K562 (cell line): ENCODE results near the gene ADGRG1. TPM values are rescaled to one million over a fixed set of nuclear protein-coding genes. Genes with fewer than 3 reads are reported as not detected.

Experiments
- ETV5 ChIP-seq: sonication (generic); formaldehyde crosslinking; IDR thresholded peaks from 2 replicates; pipeline ENCODE4 v1.4.0; 2020; ENCODE audit warnings: low read depth, mild to moderate bottlenecking, missing genetic modification reagents
- FOXP1 ChIP-seq: sonication (generic); formaldehyde crosslinking; IDR thresholded peaks from 2 replicates; pipeline ENCODE4 v1.8.0; 2022; ENCODE audit warnings: mild to moderate bottlenecking, missing genetic modification reagents
- GMEB1 ChIP-seq: fragments of 250-450 bp; sonication (Bioruptor Pico); IDR thresholded peaks from 2 replicates; pipeline ENCODE4 v1.4.0; 2020; ENCODE audit warnings: mild to moderate bottlenecking
- HEY1 ChIP-seq: fragments of 250-450 bp; sonication (Bioruptor Pico); IDR thresholded peaks from 2 replicates; pipeline ENCODE4 v1.5.0; 2020; ENCODE audit warnings: mild to moderate bottlenecking, moderate library complexity, borderline replicate concordance
- NUFIP1 ChIP-seq: fragments of 450-650 bp; IDR thresholded peaks from 2 replicates; pipeline ENCODE4 v1.6.1; 2018; ENCODE audit not compliant: partially characterized antibody
- STAT5A ChIP-seq: IDR thresholded peaks from 2 replicates; pipeline ENCODE4 v1.6.1; 2012; ENCODE audit warnings: low read length, inconsistent platforms, borderline replicate concordance
- ZFP36 ChIP-seq: fragments of 150-350 bp; IDR thresholded peaks from 2 replicates; pipeline ENCODE4 v1.6.1; 2018; ENCODE audit warnings: low read length, low read depth; ENCODE audit not compliant: partially characterized antibody
- ZNF175 ChIP-seq: fragments of 200-800 bp; sonication (Bioruptor generic); IDR thresholded peaks from 2 replicates; pipeline ENCODE4 v1.6.1; 2016; ENCODE audit warnings: low read depth, mild to moderate bottlenecking, missing genetic modification characterization, missing compliant biosample characterization
- polyA plus RNA-seq, 8 experiments: library from polyadenylated mRNA; depleted of rRNA in 4 of 8; stranded (reverse) in 5 of 8; unstranded in 3 of 8; fragments of >200 nt; fragmentation: Nextera tagmentation in 2 of 8; fragmentation: Illumina TruSeq in 1 of 8; extraction: Ambion mirVana in 2 of 8; extraction: Trizol in 1 of 8; gene quantifications; 2 replicates each; pipeline versions ENCODE4 v1.2.1 to v1.2.3, GENCODE V29; 2011 to 2014; ENCODE audit warnings: inconsistent platforms in 1 of 8, missing spikeins in 1 of 8
- total RNA-seq, 7 experiments: library from RNA; depleted of rRNA in 6 of 7; stranded (reverse); fragments of >200 nt in 6 of 7; fragmentation: Illumina TruSeq in 2 of 7; extraction: Trizol in 2 of 7; gene quantifications; 2 replicates each; pipeline versions ENCODE4 v1.2.1 to v1.2.3, GENCODE V29; 2011 to 2021; ENCODE audit warnings: low replicate concordance in 1 of 7
- TF ChIP-seq, protein P1 (sequence below): fragments of 150-350 bp; IDR thresholded peaks from 2 replicates; pipeline ENCODE4 v1.6.1; 2014; ENCODE audit warnings: low read depth, mild to moderate bottlenecking, low read length, borderline replicate concordance
- TF ChIP-seq, protein P2 (sequence below): sonication (generic); formaldehyde crosslinking; IDR thresholded peaks from 2 replicates; pipeline ENCODE4 v1.8.0; 2023; ENCODE audit warnings: missing genetic modification reagents, mild to moderate bottlenecking, borderline replicate concordance
- TF ChIP-seq, protein P3 (sequence below): fragments of 450-650 bp; IDR thresholded peaks from 2 replicates; pipeline ENCODE4 v1.6.1; 2017; ENCODE audit warnings: mild to moderate bottlenecking, moderate library complexity
- TF ChIP-seq, protein P4 (sequence below): sonication (generic); formaldehyde crosslinking; IDR thresholded peaks from 2 replicates; pipeline ENCODE4 v1.8.0; 2022; ENCODE audit warnings: mild to moderate bottlenecking, missing genetic modification reagents

ADGRG1 gene
- total and polyA plus RNA-seq, 9 of the 15 experiments (the other 6 are each of a cell fraction or from before 2014, with no cell fraction given), result 0.04 to 0.31 (median 0.16) TPM; not detected in 6

DNA sequence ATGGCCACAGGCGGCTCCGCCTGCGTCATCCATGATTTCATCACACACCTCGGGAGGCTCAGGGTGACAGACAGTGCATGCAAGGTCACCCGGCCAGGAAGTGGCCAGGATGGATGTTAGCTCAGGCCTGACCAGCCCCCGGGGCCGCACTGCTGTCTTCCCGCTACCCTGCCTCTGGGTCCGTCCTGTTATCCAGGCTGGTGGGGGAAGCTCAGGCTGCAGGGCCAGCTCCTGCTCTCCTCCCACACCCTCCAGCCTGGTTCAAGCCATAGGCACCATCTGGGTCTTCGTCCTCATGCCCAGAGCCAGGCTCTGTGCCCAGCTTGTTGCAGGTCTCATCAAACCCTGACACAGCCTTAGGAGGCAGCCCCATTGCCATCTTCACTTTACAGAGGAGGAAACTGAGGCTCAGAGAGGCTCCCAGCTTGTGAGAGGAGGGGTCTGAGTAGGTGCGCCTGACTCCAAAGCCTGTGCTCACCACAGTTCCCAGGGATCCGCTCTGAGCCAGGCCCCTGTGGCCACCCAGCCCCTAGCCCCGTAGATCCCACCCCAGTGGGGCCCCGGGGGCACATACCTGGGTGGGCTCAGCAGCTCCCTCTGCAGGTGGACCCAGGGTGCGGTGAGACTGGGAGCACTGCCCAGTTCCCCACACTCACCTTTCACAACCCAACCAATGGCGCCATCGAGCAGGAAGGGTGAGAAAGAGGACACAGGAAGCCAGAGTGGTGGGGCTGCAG is 39.3 kb downstream of the ADGRG1 start (continued):
- TF ChIP-seq, protein P1, sequence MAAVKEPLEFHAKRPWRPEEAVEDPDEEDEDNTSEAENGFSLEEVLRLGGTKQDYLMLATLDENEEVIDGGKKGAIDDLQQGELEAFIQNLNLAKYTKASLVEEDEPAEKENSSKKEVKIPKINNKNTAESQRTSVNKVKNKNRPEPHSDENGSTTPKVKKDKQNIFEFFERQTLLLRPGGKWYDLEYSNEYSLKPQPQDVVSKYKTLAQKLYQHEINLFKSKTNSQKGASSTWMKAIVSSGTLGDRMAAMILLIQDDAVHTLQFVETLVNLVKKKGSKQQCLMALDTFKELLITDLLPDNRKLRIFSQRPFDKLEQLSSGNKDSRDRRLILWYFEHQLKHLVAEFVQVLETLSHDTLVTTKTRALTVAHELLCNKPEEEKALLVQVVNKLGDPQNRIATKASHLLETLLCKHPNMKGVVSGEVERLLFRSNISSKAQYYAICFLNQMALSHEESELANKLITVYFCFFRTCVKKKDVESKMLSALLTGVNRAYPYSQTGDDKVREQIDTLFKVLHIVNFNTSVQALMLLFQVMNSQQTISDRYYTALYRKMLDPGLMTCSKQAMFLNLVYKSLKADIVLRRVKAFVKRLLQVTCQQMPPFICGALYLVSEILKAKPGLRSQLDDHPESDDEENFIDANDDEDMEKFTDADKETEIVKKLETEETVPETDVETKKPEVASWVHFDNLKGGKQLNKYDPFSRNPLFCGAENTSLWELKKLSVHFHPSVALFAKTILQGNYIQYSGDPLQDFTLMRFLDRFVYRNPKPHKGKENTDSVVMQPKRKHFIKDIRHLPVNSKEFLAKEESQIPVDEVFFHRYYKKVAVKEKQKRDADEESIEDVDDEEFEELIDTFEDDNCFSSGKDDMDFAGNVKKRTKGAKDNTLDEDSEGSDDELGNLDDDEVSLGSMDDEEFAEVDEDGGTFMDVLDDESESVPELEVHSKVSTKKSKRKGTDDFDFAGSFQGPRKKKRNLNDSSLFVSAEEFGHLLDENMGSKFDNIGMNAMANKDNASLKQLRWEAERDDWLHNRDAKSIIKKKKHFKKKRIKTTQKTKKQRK, result no peak
- TF ChIP-seq GMEB1 (CRISPR knock-in tag) (no peak), ZNF175 (CRISPR knock-in tag) (peak; percentile 88), ETV5 (CRISPR knock-in tag) (peak; percentile 88), STAT5A (no peak), HEY1 (CRISPR knock-in tag) (no peak), FOXP1 (CRISPR knock-in tag) (no peak), NUFIP1 (no peak), ZFP36 (no peak)
- TF ChIP-seq, protein P2, sequence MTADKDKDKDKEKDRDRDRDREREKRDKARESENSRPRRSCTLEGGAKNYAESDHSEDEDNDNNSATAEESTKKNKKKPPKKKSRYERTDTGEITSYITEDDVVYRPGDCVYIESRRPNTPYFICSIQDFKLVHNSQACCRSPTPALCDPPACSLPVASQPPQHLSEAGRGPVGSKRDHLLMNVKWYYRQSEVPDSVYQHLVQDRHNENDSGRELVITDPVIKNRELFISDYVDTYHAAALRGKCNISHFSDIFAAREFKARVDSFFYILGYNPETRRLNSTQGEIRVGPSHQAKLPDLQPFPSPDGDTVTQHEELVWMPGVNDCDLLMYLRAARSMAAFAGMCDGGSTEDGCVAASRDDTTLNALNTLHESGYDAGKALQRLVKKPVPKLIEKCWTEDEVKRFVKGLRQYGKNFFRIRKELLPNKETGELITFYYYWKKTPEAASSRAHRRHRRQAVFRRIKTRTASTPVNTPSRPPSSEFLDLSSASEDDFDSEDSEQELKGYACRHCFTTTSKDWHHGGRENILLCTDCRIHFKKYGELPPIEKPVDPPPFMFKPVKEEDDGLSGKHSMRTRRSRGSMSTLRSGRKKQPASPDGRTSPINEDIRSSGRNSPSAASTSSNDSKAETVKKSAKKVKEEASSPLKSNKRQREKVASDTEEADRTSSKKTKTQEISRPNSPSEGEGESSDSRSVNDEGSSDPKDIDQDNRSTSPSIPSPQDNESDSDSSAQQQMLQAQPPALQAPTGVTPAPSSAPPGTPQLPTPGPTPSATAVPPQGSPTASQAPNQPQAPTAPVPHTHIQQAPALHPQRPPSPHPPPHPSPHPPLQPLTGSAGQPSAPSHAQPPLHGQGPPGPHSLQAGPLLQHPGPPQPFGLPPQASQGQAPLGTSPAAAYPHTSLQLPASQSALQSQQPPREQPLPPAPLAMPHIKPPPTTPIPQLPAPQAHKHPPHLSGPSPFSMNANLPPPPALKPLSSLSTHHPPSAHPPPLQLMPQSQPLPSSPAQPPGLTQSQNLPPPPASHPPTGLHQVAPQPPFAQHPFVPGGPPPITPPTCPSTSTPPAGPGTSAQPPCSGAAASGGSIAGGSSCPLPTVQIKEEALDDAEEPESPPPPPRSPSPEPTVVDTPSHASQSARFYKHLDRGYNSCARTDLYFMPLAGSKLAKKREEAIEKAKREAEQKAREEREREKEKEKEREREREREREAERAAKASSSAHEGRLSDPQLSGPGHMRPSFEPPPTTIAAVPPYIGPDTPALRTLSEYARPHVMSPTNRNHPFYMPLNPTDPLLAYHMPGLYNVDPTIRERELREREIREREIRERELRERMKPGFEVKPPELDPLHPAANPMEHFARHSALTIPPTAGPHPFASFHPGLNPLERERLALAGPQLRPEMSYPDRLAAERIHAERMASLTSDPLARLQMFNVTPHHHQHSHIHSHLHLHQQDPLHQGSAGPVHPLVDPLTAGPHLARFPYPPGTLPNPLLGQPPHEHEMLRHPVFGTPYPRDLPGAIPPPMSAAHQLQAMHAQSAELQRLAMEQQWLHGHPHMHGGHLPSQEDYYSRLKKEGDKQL (CRISPR knock-in tag), result no peak
- TF ChIP-seq, protein P3, sequence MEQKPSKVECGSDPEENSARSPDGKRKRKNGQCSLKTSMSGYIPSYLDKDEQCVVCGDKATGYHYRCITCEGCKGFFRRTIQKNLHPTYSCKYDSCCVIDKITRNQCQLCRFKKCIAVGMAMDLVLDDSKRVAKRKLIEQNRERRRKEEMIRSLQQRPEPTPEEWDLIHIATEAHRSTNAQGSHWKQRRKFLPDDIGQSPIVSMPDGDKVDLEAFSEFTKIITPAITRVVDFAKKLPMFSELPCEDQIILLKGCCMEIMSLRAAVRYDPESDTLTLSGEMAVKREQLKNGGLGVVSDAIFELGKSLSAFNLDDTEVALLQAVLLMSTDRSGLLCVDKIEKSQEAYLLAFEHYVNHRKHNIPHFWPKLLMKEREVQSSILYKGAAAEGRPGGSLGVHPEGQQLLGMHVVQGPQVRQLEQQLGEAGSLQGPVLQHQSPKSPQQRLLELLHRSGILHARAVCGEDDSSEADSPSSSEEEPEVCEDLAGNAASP, result peak; percentile 96
- TF ChIP-seq, protein P4, sequence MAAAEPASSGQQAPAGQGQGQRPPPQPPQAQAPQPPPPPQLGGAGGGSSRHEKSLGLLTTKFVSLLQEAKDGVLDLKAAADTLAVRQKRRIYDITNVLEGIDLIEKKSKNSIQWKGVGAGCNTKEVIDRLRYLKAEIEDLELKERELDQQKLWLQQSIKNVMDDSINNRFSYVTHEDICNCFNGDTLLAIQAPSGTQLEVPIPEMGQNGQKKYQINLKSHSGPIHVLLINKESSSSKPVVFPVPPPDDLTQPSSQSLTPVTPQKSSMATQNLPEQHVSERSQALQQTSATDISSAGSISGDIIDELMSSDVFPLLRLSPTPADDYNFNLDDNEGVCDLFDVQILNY, result no peak
